ENCODE results near the gene TFAP2C.

GRCh38 chr20:56656632-56657031, 27.5 kb downstream of the TFAP2C start:
- TF ChIP-seq CTCF (IDR thresholded peaks at IDR 0.05) (no peak), POLR2A (IDR thresholded peaks at IDR 0.05) (no peak), POLR2AphosphoS5 (IDR thresholded peaks at IDR 0.05) (no peak)

Measured in prostate gland (tissue), 2 donors.